Measurements from ENCODE around the gene HGS.

GRCh38 chr17:81683584-81684441 lies at the start of gene HGS, which contains the start of gene ARL16:
- no peak for TF ChIP-seq EZH2phosphoT487 (IDR thresholded peaks at IDR 0.05; ENCODE audit: insufficient read depth, low read depth)
- no peak for TF ChIP-seq EZH2 (IDR thresholded peaks at IDR 0.05; ENCODE audit: insufficient read depth, poor library complexity, severe bottlenecking)
